ENCODE data around the gene CLDN14. TPM values are rescaled to one million over a fixed set of nuclear protein-coding genes. Genes with fewer than 3 reads are reported as not detected.

Gene CLDN14
- total and polyA plus RNA-seq, 8 donors, result 0.38 to 3.3 (median 0.92) TPM

DNA sequence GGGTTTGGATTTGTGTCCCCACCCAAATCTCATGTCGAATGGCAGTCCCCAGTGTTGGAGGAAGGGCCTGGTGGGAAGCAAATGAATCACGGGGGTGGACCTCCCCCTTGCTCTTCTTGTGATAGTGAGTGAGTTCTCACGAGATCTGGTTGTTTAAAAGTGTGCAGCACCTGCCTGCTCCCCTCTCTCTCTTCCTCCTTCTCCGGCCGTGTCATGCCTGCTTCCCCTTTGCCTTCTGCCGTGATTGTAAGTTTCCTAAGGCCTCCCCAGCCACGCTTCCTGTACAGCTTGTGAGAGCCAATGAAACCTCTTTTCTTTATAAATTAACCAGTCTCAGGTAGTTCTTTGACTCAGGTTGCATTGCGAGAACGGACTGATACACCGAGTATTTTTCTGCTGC, 15.9 kb downstream of the CLDN14 start:
- FAIRE-seq (no peak), DNase-seq (no peak), ATAC-seq (no peak)
- intact Hi-C loops (cut with DNase I), result no loop called here
- 53 to 60% methylated on average over 10 of the region's 10 CpGs for WGBS, 2 donors
- TF ChIP-seq, protein P1, sequence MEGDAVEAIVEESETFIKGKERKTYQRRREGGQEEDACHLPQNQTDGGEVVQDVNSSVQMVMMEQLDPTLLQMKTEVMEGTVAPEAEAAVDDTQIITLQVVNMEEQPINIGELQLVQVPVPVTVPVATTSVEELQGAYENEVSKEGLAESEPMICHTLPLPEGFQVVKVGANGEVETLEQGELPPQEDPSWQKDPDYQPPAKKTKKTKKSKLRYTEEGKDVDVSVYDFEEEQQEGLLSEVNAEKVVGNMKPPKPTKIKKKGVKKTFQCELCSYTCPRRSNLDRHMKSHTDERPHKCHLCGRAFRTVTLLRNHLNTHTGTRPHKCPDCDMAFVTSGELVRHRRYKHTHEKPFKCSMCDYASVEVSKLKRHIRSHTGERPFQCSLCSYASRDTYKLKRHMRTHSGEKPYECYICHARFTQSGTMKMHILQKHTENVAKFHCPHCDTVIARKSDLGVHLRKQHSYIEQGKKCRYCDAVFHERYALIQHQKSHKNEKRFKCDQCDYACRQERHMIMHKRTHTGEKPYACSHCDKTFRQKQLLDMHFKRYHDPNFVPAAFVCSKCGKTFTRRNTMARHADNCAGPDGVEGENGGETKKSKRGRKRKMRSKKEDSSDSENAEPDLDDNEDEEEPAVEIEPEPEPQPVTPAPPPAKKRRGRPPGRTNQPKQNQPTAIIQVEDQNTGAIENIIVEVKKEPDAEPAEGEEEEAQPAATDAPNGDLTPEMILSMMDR (IDR thresholded peaks at IDR 0.05), result no peak
- no peaks in the 10 kb centered on the region for H3K36me3 ChIP-seq
- H3K4me1 ChIP-seq, result no peaks in the 10 kb centered on the region
- H3K27me3 ChIP-seq, result no peaks in the 10 kb centered on the region
- H3K9me3 ChIP-seq, result no peaks in the 10 kb centered on the region
- no peak overlapping the region for H3K4me3 ChIP-seq
- H3K27ac ChIP-seq, result no peak overlapping the region

DNA sequence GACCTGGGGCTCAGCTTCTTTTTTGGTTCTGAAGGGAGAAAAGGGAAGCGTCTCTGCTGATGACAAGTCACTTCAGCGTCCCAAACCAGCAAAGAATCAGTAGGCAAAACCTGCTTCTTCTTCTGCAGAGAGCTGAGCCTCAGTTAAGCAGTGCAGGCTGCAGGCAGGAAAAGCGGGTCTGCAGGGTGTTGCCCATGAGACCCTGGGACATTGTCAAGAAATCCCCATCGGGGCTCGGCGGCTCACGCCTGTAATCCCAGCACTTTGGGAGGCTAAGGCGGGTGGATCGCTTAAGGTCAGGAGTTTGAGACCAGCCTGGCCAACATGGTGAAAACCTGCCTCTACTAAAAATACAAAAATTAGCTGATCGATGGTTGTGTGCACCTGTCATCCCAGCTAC, 16.7 kb downstream of the CLDN14 start:
- no peaks in the 10 kb centered on the region for H3K4me1 ChIP-seq
- TF ChIP-seq, protein P1 (IDR thresholded peaks at IDR 0.05), result no peak
- 83 to 89% methylated on average over 10 of the region's 10 CpGs for WGBS, 2 donors
- H3K27me3 ChIP-seq, result no peaks in the 10 kb centered on the region
- no peaks in the 10 kb centered on the region for H3K36me3 ChIP-seq
- H3K27ac ChIP-seq, result no peak overlapping the region
- no peak overlapping the region for H3K4me3 ChIP-seq
- no peaks in the 10 kb centered on the region for H3K9me3 ChIP-seq
- DNase-seq (no peak), ATAC-seq (no peak), FAIRE-seq (no peak)
- intact Hi-C loops (cut with DNase I), result no loop called here

DNA sequence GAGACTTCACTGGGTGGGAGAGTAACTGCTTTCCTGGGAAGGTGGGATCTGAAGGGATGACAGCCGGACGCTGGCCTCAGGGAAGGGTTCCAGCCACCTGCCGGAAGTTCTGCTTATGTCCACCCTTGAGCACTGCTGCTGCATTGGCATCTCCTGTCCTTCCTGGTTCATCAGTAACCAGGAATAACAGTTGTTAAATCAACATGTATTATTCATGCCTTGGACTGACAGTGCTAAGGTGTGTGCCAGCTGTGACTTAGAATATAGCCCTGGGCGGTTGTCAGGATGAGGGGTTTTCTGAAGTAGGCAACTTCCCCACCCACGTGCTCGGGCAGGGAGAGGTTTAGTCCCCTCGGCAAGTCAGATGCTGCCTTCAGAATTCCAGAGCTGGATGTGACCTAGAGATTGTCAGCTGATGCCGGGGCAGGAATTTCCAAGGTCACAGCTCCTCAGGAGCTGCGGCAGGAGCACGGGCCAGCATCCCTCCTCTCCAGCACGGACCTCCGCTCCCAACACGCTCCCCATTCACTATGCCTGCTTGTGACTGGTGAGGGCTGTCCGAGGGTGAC, 17.9 kb downstream of the CLDN14 start:
- H3K27ac ChIP-seq, result peak overlapping the region; percentile 23 to 67 (median 40)
- ATAC-seq, result peak; percentile 69 to 87 (median 78)
- no peaks in the 10 kb centered on the region for H3K36me3 ChIP-seq
- no peak for FAIRE-seq
- DNase-seq, result peak in 1 of 6 donors; percentile 38
- TF ChIP-seq, protein P1 (IDR thresholded peaks at IDR 0.05), result no peak
- H3K9me3 ChIP-seq, result no peaks in the 10 kb centered on the region
- H3K4me3 ChIP-seq, result no peak overlapping the region
- H3K4me1 ChIP-seq, result no peaks in the 10 kb centered on the region
- no peaks in the 10 kb centered on the region for H3K27me3 ChIP-seq
- intact Hi-C loops (cut with DNase I), result no loop called here
- WGBS, 2 donors, result 21 to 23% methylated on average over 14 of the region's 14 CpGs

- TF ChIP-seq, protein P1 (IDR thresholded peaks at IDR 0.05), result no peak
- Histone ChIP-seq H3K4me3 (peak overlapping the region in 1 of 4 donors; percentile 15), H3K27me3 (no peaks in the 10 kb centered on the region), H3K4me1 (no peaks in the 10 kb centered on the region), H3K9me3 (no peaks in the 10 kb centered on the region), H3K27ac (peak overlapping the region; percentile 23 to 67 (median 40)), H3K36me3 (no peaks in the 10 kb centered on the region)
- FAIRE-seq (no peak), DNase-seq (peak in 3 of 6 donors; percentile 22 to 73 (median 48)), ATAC-seq (peak; percentile 47 to 80 (median 66))
- intact Hi-C loops (cut with DNase I), result no loop called here
- WGBS, 2 donors, result 70% methylated on average over 28 to 34 of the region's 34 CpGs
Measured at GRCh38 chr21:36461277-36461917, 18.5 kb downstream of the CLDN14 start.

DNA sequence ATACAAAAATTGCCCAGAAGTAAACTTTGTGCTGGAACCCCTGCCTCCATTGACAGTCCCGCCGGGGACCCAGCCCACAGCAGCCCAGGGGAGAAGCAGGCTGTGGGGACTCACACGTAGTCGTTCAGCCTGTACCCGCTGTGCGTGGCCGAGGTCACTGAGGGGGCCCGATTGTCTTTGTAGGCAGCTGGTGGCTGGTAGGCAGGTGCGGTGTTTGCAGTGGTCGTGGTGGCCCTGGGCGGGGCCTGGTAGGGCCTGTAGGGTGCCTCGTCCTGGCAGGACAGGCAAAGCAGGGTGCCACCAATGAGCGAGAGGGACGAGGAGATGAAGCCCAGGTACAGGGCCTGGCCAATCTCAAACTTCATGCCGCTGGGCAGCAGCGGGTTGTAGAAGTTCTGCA, 19.1 kb downstream of the CLDN14 start:
- ATAC-seq (peak in 1 of 4 donors; percentile 24), DNase-seq (no peak), FAIRE-seq (no peak)
- WGBS, 2 donors, result 74 to 75% methylated on average over 16 of the region's 16 CpGs
- Histone ChIP-seq H3K4me1 (no peaks in the 10 kb centered on the region), H3K4me3 (peak overlapping the region in 1 of 4 donors; percentile 15), H3K27me3 (no peaks in the 10 kb centered on the region), H3K27ac (peak overlapping the region in 2 of 4 donors; percentile 23 to 67), H3K9me3 (no peaks in the 10 kb centered on the region), H3K36me3 (no peaks in the 10 kb centered on the region)
- TF ChIP-seq, protein P1 (IDR thresholded peaks at IDR 0.05), result no peak
- intact Hi-C loops (cut with DNase I), result no loop called here

All from pancreas (tissue), 10 donors.